Measurements from ENCODE around the gene SHROOM3. TPM values are rescaled to one million over a fixed set of nuclear protein-coding genes. Genes with fewer than 3 reads are reported as not detected.

Gene SHROOM3
- total RNA-seq, 4 donors from 2014 or later, result 52.0 to 444 (median 364) TPM

DNA sequence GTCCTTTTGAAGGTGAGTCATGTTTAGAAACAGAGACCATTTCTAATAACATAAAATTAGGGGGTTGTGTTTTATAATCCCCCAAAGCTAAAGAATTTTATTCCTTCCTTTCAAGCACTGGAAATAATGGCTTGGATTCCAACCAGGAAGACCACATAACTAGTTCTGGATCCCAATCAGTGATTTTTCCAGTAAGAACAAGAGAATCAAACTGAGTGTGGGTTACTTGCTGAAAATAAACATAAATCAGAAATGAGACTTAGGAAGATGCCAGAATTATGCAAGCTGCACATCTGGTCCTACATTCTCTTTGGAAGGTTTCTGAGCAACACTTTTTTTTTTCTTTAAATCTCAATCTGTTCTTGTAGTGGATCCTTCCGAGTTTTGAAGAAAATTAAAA lies 386.6 kb downstream of the SHROOM3 start:
- TF ChIP-seq, protein P1, sequence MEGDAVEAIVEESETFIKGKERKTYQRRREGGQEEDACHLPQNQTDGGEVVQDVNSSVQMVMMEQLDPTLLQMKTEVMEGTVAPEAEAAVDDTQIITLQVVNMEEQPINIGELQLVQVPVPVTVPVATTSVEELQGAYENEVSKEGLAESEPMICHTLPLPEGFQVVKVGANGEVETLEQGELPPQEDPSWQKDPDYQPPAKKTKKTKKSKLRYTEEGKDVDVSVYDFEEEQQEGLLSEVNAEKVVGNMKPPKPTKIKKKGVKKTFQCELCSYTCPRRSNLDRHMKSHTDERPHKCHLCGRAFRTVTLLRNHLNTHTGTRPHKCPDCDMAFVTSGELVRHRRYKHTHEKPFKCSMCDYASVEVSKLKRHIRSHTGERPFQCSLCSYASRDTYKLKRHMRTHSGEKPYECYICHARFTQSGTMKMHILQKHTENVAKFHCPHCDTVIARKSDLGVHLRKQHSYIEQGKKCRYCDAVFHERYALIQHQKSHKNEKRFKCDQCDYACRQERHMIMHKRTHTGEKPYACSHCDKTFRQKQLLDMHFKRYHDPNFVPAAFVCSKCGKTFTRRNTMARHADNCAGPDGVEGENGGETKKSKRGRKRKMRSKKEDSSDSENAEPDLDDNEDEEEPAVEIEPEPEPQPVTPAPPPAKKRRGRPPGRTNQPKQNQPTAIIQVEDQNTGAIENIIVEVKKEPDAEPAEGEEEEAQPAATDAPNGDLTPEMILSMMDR (IDR thresholded peaks at IDR 0.05), result no peak
- TF ChIP-seq POLR2A (IDR thresholded peaks at IDR 0.05), result no peak
- DNase-seq, result no peak
- H3K36me3 ChIP-seq, result no peaks in the 10 kb centered on the region
- H3K27ac ChIP-seq, result no peak overlapping the region
- no peak overlapping the region for H3K4me3 ChIP-seq
- no peaks in the 10 kb centered on the region for H3K9me3 ChIP-seq
- H3K27me3 ChIP-seq, result no peaks in the 10 kb centered on the region
- H3K4me1 ChIP-seq, result no peaks in the 10 kb centered on the region

- H3K4me3 ChIP-seq, result no peak overlapping the region
- no peaks in the 10 kb centered on the region for H3K27me3 ChIP-seq
- no peaks in the 10 kb centered on the region for H3K36me3 ChIP-seq
- no peak for TF ChIP-seq POLR2A (IDR thresholded peaks at IDR 0.05)
- TF ChIP-seq, protein P1 (IDR thresholded peaks at IDR 0.05), result no peak
- no peaks in the 10 kb centered on the region for H3K9me3 ChIP-seq
- no peaks in the 10 kb centered on the region for H3K4me1 ChIP-seq
- no peak for DNase-seq
- H3K27ac ChIP-seq, result no peak overlapping the region
Observed at GRCh38 chr4:76822303-76822702, 387.3 kb downstream of the SHROOM3 start.

- no peak for TF ChIP-seq POLR2A (IDR thresholded peaks at IDR 0.05)
- TF ChIP-seq, protein P1 (IDR thresholded peaks at IDR 0.05), result no peak
- Histone ChIP-seq H3K4me1 (no peaks in the 10 kb centered on the region), H3K9me3 (no peaks in the 10 kb centered on the region), H3K27me3 (no peaks in the 10 kb centered on the region), H3K4me3 (no peak overlapping the region), H3K27ac (no peak overlapping the region), H3K36me3 (no peaks in the 10 kb centered on the region)
- DNase-seq, result no peak
Observed at GRCh38 chr4:76823495-76823894, 388.5 kb downstream of the SHROOM3 start.

DNA sequence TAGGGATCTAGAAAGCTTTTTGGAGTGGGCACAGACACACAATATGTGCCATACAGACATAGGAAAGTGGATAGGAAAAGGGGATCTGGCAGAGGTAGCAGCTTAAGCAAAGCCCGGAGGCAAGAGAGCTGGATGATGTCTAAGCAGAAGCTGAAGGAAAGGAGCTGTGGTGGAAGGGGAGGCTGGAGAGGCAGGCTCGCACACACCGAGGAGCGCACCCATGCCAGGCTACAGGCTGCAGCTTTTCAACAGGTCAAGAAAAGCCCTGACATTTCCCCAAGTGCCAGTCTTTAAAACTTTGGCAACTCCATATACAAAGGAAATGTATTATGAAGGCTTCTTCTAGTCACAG lies 395.6 kb downstream of the SHROOM3 start:
- peak in 1 of 3 donors; percentile 54 for DNase-seq
- H3K4me1 ChIP-seq, result peaks cover 0 to 15% (median 0%) of the 10 kb centered on the region in 4 donors
- TF ChIP-seq, protein P1 (IDR thresholded peaks at IDR 0.05), result no peak
- TF ChIP-seq POLR2A (IDR thresholded peaks at IDR 0.05), result no peak
- H3K9me3 ChIP-seq, result no peaks in the 10 kb centered on the region
- H3K27me3 ChIP-seq, result no peaks in the 10 kb centered on the region
- H3K36me3 ChIP-seq, result no peaks in the 10 kb centered on the region
- H3K27ac ChIP-seq, result peak overlapping the region in 3 of 4 donors; percentile 72 to 83 (median 81)
- H3K4me3 ChIP-seq, result no peak overlapping the region

- H3K36me3 ChIP-seq, result no peaks in the 10 kb centered on the region
- peak; percentile 74 to 89 for TF ChIP-seq POLR2A (IDR thresholded peaks at IDR 0.05)
- TF ChIP-seq, protein P1 (IDR thresholded peaks at IDR 0.05), result no peak
- H3K9me3 ChIP-seq, result no peaks in the 10 kb centered on the region
- peak in 2 of 3 donors; percentile 71 to 82 for DNase-seq
- H3K4me3 ChIP-seq, result peak overlapping the region in 3 of 4 donors; percentile 8 to 52 (median 47)
- peaks cover 0 to 15% (median 0%) of the 10 kb centered on the region in 4 donors for H3K4me1 ChIP-seq
- peak overlapping the region; percentile 52 to 92 (median 82) for H3K27ac ChIP-seq
- no peaks in the 10 kb centered on the region for H3K27me3 ChIP-seq
Observed at GRCh38 chr4:76830964-76831703, 396.1 kb downstream of the SHROOM3 start.

Measured in Peyer's patch (tissue), 4 donors.